ENCODE results near the gene CD4.

DNA sequence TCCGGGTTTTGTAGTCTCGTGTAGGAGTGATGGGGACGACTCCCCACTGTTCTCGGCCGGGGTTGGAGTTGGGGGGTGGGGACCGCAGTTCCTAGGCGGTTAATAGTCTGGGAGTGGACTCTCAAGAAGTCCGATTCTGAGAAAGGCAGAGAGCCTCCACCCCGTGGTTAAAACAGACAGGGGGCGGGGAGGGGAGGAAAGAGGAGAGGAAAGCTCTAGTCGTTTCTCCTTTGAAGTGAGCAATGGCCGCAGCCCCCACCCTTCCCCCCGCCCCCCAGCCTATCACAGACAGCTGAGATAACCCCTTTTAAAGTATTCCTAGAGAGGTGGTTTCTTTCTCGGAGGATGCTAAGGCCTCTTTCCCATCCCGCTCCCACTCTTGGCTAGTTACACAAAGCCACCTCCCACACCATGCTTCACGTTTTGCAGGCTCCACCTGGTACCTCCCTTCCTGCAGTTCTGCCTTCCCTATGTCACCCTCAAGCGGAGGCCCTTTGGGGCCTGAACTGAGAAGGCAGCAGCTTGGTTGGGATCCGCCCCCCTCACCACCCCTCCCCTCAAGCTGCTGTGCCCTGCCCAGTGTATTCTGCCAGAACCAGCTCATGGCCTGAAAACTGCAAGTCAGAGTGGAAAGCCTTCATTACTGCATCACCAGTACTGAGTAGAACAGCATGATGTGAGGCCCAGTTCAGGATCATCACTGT, 63.5 kb downstream of the CD4 start:
- TF ChIP-seq, protein P1, sequence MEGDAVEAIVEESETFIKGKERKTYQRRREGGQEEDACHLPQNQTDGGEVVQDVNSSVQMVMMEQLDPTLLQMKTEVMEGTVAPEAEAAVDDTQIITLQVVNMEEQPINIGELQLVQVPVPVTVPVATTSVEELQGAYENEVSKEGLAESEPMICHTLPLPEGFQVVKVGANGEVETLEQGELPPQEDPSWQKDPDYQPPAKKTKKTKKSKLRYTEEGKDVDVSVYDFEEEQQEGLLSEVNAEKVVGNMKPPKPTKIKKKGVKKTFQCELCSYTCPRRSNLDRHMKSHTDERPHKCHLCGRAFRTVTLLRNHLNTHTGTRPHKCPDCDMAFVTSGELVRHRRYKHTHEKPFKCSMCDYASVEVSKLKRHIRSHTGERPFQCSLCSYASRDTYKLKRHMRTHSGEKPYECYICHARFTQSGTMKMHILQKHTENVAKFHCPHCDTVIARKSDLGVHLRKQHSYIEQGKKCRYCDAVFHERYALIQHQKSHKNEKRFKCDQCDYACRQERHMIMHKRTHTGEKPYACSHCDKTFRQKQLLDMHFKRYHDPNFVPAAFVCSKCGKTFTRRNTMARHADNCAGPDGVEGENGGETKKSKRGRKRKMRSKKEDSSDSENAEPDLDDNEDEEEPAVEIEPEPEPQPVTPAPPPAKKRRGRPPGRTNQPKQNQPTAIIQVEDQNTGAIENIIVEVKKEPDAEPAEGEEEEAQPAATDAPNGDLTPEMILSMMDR (conservative IDR thresholded peaks at IDR 0.05 in 1 of 2, IDR thresholded peaks at IDR 0.05 in 1 of 2; ENCODE audit: low read depth in 1 of 2, low read length in 2 of 2): no peak
- TF ChIP-seq EZH2 (IDR thresholded peaks at IDR 0.05; ENCODE audit: low read length, missing control alignments): no peak

All from fibroblast of lung (primary cell).